SK-N-SH (cell line): ENCODE results near the gene TMEM131L. TPM values are rescaled to one million over a fixed set of nuclear protein-coding genes. Genes with fewer than 3 reads are reported as not detected.

ENCODE experiments used
- CTCF ChIA-PET: fragments of 300-600, 350-600 bp; formaldehyde crosslinking; extraction: SDS; loops from one replicate; lab custom pipeline; 2021; lab: Yijun Ruan, JAX
- POLR2A ChIA-PET: fragments of 350-600 bp; sonication (Branson Sonifier 250); formaldehyde crosslinking; extraction: SDS; loops from one replicate; lab custom pipeline; 2020; ENCODE audit warnings: antibody characterized with exemption, inconsistent platforms; lab: Yijun Ruan, JAX
- DNase-seq: peaks from one replicate; pipeline ENCODE4 v3.0.0; 2012
- H2AFZ ChIP-seq: fragments of 200-600 bp; sonication (generic); 2 replicates; pipeline ENCODE4 v1.8.1; 2016; ENCODE audit warnings: antibody characterized with exemption, mild to moderate bottlenecking, low read depth
- H3F3A ChIP-seq: fragments of 200-600 bp; sonication (generic); replicated peaks from 2 replicates; pipeline ENCODE3; 2016; ENCODE audit warnings: antibody characterized with exemption, mild to moderate bottlenecking; ENCODE audit not compliant: insufficient read depth
- H3K27ac ChIP-seq, 2 experiments: fragments of 200-500 bp in 1 of 2; fragments of 200-600 bp in 1 of 2; sonication (Bioruptor generic) in 1 of 2; sonication (generic), shearing (Covaris generic) in 1 of 2; 2 replicates each; pipeline versions ENCODE4 v1.5.1 to v1.6.1; 2014 to 2016; ENCODE audit warnings: low read depth in 2 of 2, inconsistent platforms in 1 of 2, low read length in 1 of 2, mild to moderate bottlenecking in 1 of 2, mixed read lengths in 1 of 2
- H3K27me3 ChIP-seq: fragments of 200-600 bp; sonication (generic), shearing (Covaris generic); 2 replicates; pipeline ENCODE4 v1.6.1; 2016; ENCODE audit warnings: mixed run types; ENCODE audit not compliant: insufficient read depth
- H3K36me3 ChIP-seq, 2 experiments: fragments of 200-500 bp in 1 of 2; fragments of 200-600 bp in 1 of 2; sonication (Bioruptor generic) in 1 of 2; sonication (generic) in 1 of 2; replicated peaks in 1 of 2; 2 replicates each; pipeline versions ENCODE3 to v1.5.1; 2014 to 2016; ENCODE audit warnings: low read length in 1 of 2, mild to moderate bottlenecking in 1 of 2; ENCODE audit not compliant: insufficient read depth in 2 of 2, control insufficient read depth in 1 of 2
- H3K4me1 ChIP-seq, 2 experiments: fragments of 200-500 bp in 1 of 2; fragments of 200-600 bp in 1 of 2; sonication (Bioruptor generic) in 1 of 2; sonication (generic), shearing (Covaris generic) in 1 of 2; 2 replicates each; pipeline versions ENCODE4 v1.5.1 to v1.6.1; 2014 to 2016; ENCODE audit warnings: low read depth in 1 of 2, low read length in 1 of 2, mixed run types in 1 of 2; ENCODE audit not compliant: insufficient read depth in 2 of 2, control insufficient read depth in 1 of 2
- H3K4me2 ChIP-seq: fragments of 200-600 bp; sonication (generic), shearing (Covaris generic); 2 replicates; pipeline ENCODE4 v1.6.1; 2017; ENCODE audit warnings: mixed run types
- H3K4me3 ChIP-seq, 2 experiments: fragments of 200-500 bp in 1 of 2; fragments of 200-600 bp in 1 of 2; sonication (Bioruptor generic) in 1 of 2; sonication (generic), shearing (Covaris generic) in 1 of 2; 2 replicates each; pipeline versions ENCODE4 v1.5.1 to v1.8.1; 2014 to 2016; ENCODE audit warnings: low read depth in 2 of 2, inconsistent platforms in 1 of 2, low read length in 1 of 2, mild to moderate bottlenecking in 1 of 2, mixed read lengths in 1 of 2, moderate library complexity in 1 of 2
- H3K79me2 ChIP-seq: fragments of 200-600 bp; sonication (generic); 2 replicates; pipeline ENCODE4 v1.8.1; 2017; ENCODE audit warnings: mild to moderate bottlenecking; ENCODE audit not compliant: insufficient read depth
- H3K9ac ChIP-seq: fragments of 200-600 bp; sonication (generic); 2 replicates; pipeline ENCODE4 v1.6.1; 2017; ENCODE audit warnings: mixed run types
- H3K9me2 ChIP-seq: fragments of 200-600 bp; sonication (generic); 2 replicates; pipeline ENCODE4 v1.6.1; 2017; ENCODE audit warnings: mixed run types
- H3K9me3 ChIP-seq: fragments of 200-600 bp; sonication (generic); 2 replicates; pipeline ENCODE4 v1.6.1; 2017; ENCODE audit warnings: mixed run types, mild to moderate bottlenecking, moderate library complexity
- H4K20me1 ChIP-seq: fragments of 200-600 bp; sonication (generic); 2 replicates; pipeline ENCODE4 v1.6.1; 2017; ENCODE audit warnings: mild to moderate bottlenecking, mixed run types; ENCODE audit not compliant: insufficient read depth
- CHD2 ChIP-seq: fragments of 150-350 bp; IDR thresholded peaks from 2 replicates; pipeline ENCODE4 v1.6.1; 2018; ENCODE audit warnings: low read length; ENCODE audit not compliant: partially characterized antibody
- EP300 ChIP-seq, 2 experiments: IDR thresholded peaks; 2 replicates each; pipeline versions ENCODE4 v1.4.0 to v1.6.1; 2012; ENCODE audit warnings: borderline replicate concordance in 1 of 2, low read depth in 1 of 2, low read length in 1 of 2
- FOXM1 ChIP-seq: IDR thresholded peaks from 2 replicates; pipeline ENCODE4 v1.4.0; 2012; ENCODE audit warnings: low read depth, mild to moderate bottlenecking
- GABPA ChIP-seq: IDR thresholded peaks from 2 replicates; pipeline ENCODE4 v1.4.0; 2012; ENCODE audit warnings: low read depth, mild to moderate bottlenecking
- IRF3 ChIP-seq: fragments of 150-350 bp; IDR thresholded peaks from 2 replicates; pipeline ENCODE4 v1.6.1; 2016; ENCODE audit warnings: mild to moderate bottlenecking, low read depth, low read length
- MXI1 ChIP-seq: IDR thresholded peaks from 2 replicates; pipeline ENCODE4 v1.6.1; 2012; ENCODE audit warnings: mild to moderate bottlenecking, low read depth, low read length, improper control_type of control experiment
- PBX3 ChIP-seq: IDR thresholded peaks from 2 replicates; pipeline ENCODE4; 2012
- RAD21 ChIP-seq: IDR thresholded peaks from 2 replicates; pipeline ENCODE4 v1.6.1; 2012; ENCODE audit warnings: mild to moderate bottlenecking, low read length
- YY1 ChIP-seq: IDR thresholded peaks from 2 replicates; pipeline ENCODE4 v1.4.0; 2012; ENCODE audit warnings: low read depth, mild to moderate bottlenecking
- WGBS: methylation state at CpG from one replicate; pipeline ENCODE4 v1.1.6; 2017; ENCODE audit warnings: low lambda C conversion rate; 5-methylcytosine and 5-hydroxymethylcytosine counted together
- polyA plus RNA-seq, 3 experiments: library from polyadenylated mRNA; depleted of rRNA; stranded (reverse); fragments of >200 nt; gene quantifications; 2 replicates each; pipeline ENCODE4 v1.2.3, GENCODE V29; 2012

The TMEM131L gene
- polyA plus RNA-seq, 1 of the 3 experiments (the other 2 are of a cell fraction) = 6.2 TPM

- no peaks in the 10 kb centered on the region for H4K20me1 ChIP-seq
- no peak overlapping the region for H2AFZ ChIP-seq
- no peak overlapping the region for H3K9ac ChIP-seq
- peaks cover 12 to 17% of the 10 kb centered on the region in 2 experiments for H3K36me3 ChIP-seq
- POLR2A ChIA-PET = interaction anchor here (0.8 to 1.5 kb wide), 3 partner anchors 120 to 399 kb away, joined by 3 to 4 read pairs (median 3); partner anchors contain the start of gene MND1
- no peaks in the 10 kb centered on the region for H3K79me2 ChIP-seq
- TF ChIP-seq IRF3 (no peak), EP300 (IDR thresholded peaks at IDR 0.05; ENCODE audit: borderline replicate concordance in 1 of 2, low read depth in 1 of 2, low read length in 1 of 2) (no peak), GABPA (no peak), CHD2 (peak; percentile 42), RAD21 (no peak), MXI1 (no peak), FOXM1 (no peak)
- no peak overlapping the region for H3K4me3 ChIP-seq
- peak; percentile 58 for DNase-seq
- no peaks in the 10 kb centered on the region for H3K9me2 ChIP-seq
- H3K27me3 ChIP-seq = no peaks in the 10 kb centered on the region
- no peaks in the 10 kb centered on the region for H3K9me3 ChIP-seq
- CTCF ChIA-PET = interaction anchor here (0.9 to 3.7 kb wide), 10 partner anchors 8 to 442 kb away, joined by 3 to 20 read pairs (median 4); partner anchors contain the start of gene MND1
- peaks cover 0 to 6% of the 10 kb centered on the region in 2 experiments; a peak in 2 of 4 replicates for H3K4me1 ChIP-seq
- no peak overlapping the region for H3K4me2 ChIP-seq
- WGBS = 51% methylated on average over 7 of the region's 7 CpGs
- H3F3A ChIP-seq = no peaks in the 10 kb centered on the region
- H3K27ac ChIP-seq = peak overlapping the region in 1 of 2 experiments; percentile 79; a peak in 2 of 4 replicates
Measured at GRCh38 chr4:153585026-153585425, 118.9 kb downstream of the TMEM131L start.

- H3K27me3 ChIP-seq = no peaks in the 10 kb centered on the region
- peaks cover 3% of the 10 kb centered on the region for H3F3A ChIP-seq
- no peaks in the 10 kb centered on the region for H3K9me3 ChIP-seq
- no peak overlapping the region for H2AFZ ChIP-seq
- no peak overlapping the region for H3K4me2 ChIP-seq
- H3K9ac ChIP-seq = no peak overlapping the region
- H4K20me1 ChIP-seq = no peaks in the 10 kb centered on the region
- CTCF ChIA-PET = interaction anchor here (0.7 to 1.4 kb wide), 2 partner anchors 59 to 246 kb away, joined by 3 read pairs; partner anchors contain the start of gene MND1
- POLR2A ChIA-PET = no interaction called here
- no peak for DNase-seq
- WGBS = 95% methylated on average over 7 of the region's 7 CpGs
- H3K4me1 ChIP-seq = peaks cover 0 to 4% of the 10 kb centered on the region in 2 experiments; a peak in 2 of 4 replicates
- H3K9me2 ChIP-seq = no peaks in the 10 kb centered on the region
- H3K36me3 ChIP-seq = peaks cover 25 to 30% of the 10 kb centered on the region in 2 experiments
- no peak overlapping the region for H3K27ac ChIP-seq
- TF ChIP-seq EP300 (IDR thresholded peaks at IDR 0.05; ENCODE audit: borderline replicate concordance in 1 of 2, low read depth in 1 of 2, low read length in 1 of 2) = no peak
- TF ChIP-seq YY1 = no peak
- TF ChIP-seq PBX3 = no peak
- TF ChIP-seq, all 33 proteins: peak for 0
- Histone ChIP-seq H3K79me2 (no peaks in the 10 kb centered on the region), H3K4me3 (no peak overlapping the region)
Measured at GRCh38 chr4:153589703-153590595, 123.8 kb downstream of the TMEM131L start.
